GM12878 (cell line): Measurements from ENCODE around the gene SMPDL3A. TPM values are rescaled to one million over a fixed set of nuclear protein-coding genes. Genes with fewer than 3 reads are reported as not detected.

Experiments used
- ATAC-seq: fragments of 200-7000 bp; cut with Tn5 transposase; 3 replicates; pipeline ENCODE4 v1.9.1; 2020; ENCODE audit warnings: mild to moderate bottlenecking, moderate library complexity
- BruUV-seq: library from RNA; stranded (reverse); fragments of 400-500 nt; replicated peaks from 2 replicates; lab custom pipeline; 2021; lab: Mats Ljungman, UMichigan
- CTCF ChIA-PET: fragments of 300-600 bp; sonication (Branson Sonifier 250); formaldehyde crosslinking; extraction: SDS; loops from one replicate; lab custom pipeline; 2021; ENCODE audit warnings: inconsistent platforms; lab: Yijun Ruan, JAX
- POLR2A ChIA-PET: fragments of 350-600 bp; formaldehyde crosslinking; extraction: SDS; loops from one replicate; lab custom pipeline; 2021; ENCODE audit warnings: inconsistent platforms; lab: Charles Lee
- RAD21 ChIA-PET: fragments of 300-600 bp; sonication (Branson Sonifier 250); formaldehyde crosslinking; loops from one replicate; lab custom pipeline; 2023; ENCODE audit warnings: antibody characterized with exemption; ENCODE audit not compliant: unreplicated experiment; lab: Charles Lee
- SMC1A ChIA-PET: fragments of 300-600 bp; sonication (Branson Sonifier 250); formaldehyde crosslinking; loops from one replicate; lab custom pipeline; 2023; ENCODE audit not compliant: unreplicated experiment, uncharacterized antibody; lab: Charles Lee
- DNase-seq: peaks from one replicate; pipeline ENCODE4 v3.0.0-alpha.2; 2011; ENCODE audit warnings: low read depth, low spot score
- FAIRE-seq: peaks from 3 replicates; lab custom pipeline; 2011; peaks lifted over from hg19 to GRCh38; lab: Jason Lieb, UNC
- H2AFZ ChIP-seq: 2 replicates; pipeline ENCODE4 v1.6.0; 2011; ENCODE audit warnings: low read depth, low read length, control low read depth; ENCODE audit not compliant: control insufficient read depth
- H3K27ac ChIP-seq: 2 replicates; pipeline ENCODE4 v1.5.1; 2011; ENCODE audit warnings: control low read depth; ENCODE audit not compliant: control insufficient read depth, insufficient read depth
- H3K27me3 ChIP-seq, 2 experiments: replicated peaks in 1 of 2; 2 replicates each; pipeline versions ENCODE4 v1.6.0 to v1.6.1; 2011; ENCODE audit warnings: low read length in 1 of 2; ENCODE audit not compliant: control insufficient read depth in 2 of 2, insufficient read depth in 2 of 2
- H3K36me3 ChIP-seq, 2 experiments: 2 replicates each; pipeline ENCODE4 v1.5.1; 2011; ENCODE audit warnings: low read length in 1 of 2; ENCODE audit not compliant: control insufficient read depth in 2 of 2, insufficient read depth in 2 of 2
- H3K4me1 ChIP-seq: 2 replicates; pipeline ENCODE4 v1.6.1; 2011; ENCODE audit warnings: mild to moderate bottlenecking, low read length, moderate library complexity, mixed read lengths; ENCODE audit not compliant: control insufficient read depth, insufficient read depth
- H3K4me2 ChIP-seq: 2 replicates; pipeline ENCODE4 v1.6.0; 2011; ENCODE audit warnings: control low read depth; ENCODE audit not compliant: control insufficient read depth, insufficient read depth
- H3K4me3 ChIP-seq: fragments of 200-600 bp; sonication (generic); 2 replicates; pipeline ENCODE4 v1.5.1; 2016
- H3K79me2 ChIP-seq: 2 replicates; pipeline ENCODE4 v1.6.0; 2011; ENCODE audit warnings: low read length; ENCODE audit not compliant: control insufficient read depth, insufficient read depth
- H3K9ac ChIP-seq: 2 replicates; pipeline ENCODE4 v1.8.0; 2011; ENCODE audit warnings: low read length, control low read depth, mixed read lengths; ENCODE audit not compliant: control insufficient read depth, insufficient read depth
- H3K9me3 ChIP-seq: replicated peaks from 3 replicates; pipeline ENCODE4 v1.5.1; 2011; ENCODE audit warnings: mild to moderate bottlenecking, low read length; ENCODE audit not compliant: control insufficient read depth, insufficient read depth
- H4K20me1 ChIP-seq: 2 replicates; pipeline ENCODE4 v1.6.0; 2011; ENCODE audit not compliant: control insufficient read depth, insufficient read depth
- BRCA1 ChIP-seq: IDR thresholded peaks from 2 replicates; pipeline ENCODE4 v1.6.1; 2011; ENCODE audit warnings: low read depth, low read length, improper control_type of control experiment
- CEBPZ ChIP-seq: fragments of 150-350 bp; IDR thresholded peaks from 2 replicates; pipeline ENCODE4 v1.6.1; 2016; ENCODE audit warnings: low read depth, low read length
- CHD4 ChIP-seq: fragments of 200-600 bp; sonication (generic); IDR thresholded peaks from 2 replicates; pipeline ENCODE4 v1.6.1; 2016; ENCODE audit warnings: mild to moderate bottlenecking
- POLR2AphosphoS2 ChIP-seq: IDR thresholded peaks from 2 replicates; pipeline ENCODE4 v1.6.1; 2011; ENCODE audit warnings: low read depth, mild to moderate bottlenecking, low read length, improper control_type of control experiment, moderate library complexity
- RELB ChIP-seq: fragments of 450-650 bp; IDR thresholded peaks from 2 replicates; pipeline ENCODE4 v1.6.1; 2017; ENCODE audit warnings: low read depth, mild to moderate bottlenecking, moderate library complexity
- TAF1 ChIP-seq: IDR thresholded peaks from 2 replicates; pipeline ENCODE4 v1.6.1; 2011; ENCODE audit warnings: mild to moderate bottlenecking, low read depth, low read length, borderline replicate concordance
- TBL1XR1 ChIP-seq: IDR thresholded peaks from 2 replicates; pipeline ENCODE4 v1.6.1; 2012; ENCODE audit warnings: low read depth, low read length, improper control_type of control experiment
- ZZZ3 ChIP-seq: IDR thresholded peaks from 2 replicates; pipeline ENCODE4 v1.6.1; 2011; ENCODE audit warnings: low read depth; ENCODE audit not compliant: control insufficient read depth, insufficient read length
- WGBS: methylation state at CpG from one replicate; pipeline ENCODE4 v1.1.6; 2016; ENCODE audit warnings: low lambda C conversion rate; ENCODE audit not compliant: insufficient replicate concordance, insufficient coverage; ENCODE audit errors: missing lambda C conversion rate; 5-methylcytosine and 5-hydroxymethylcytosine counted together
- in situ Hi-C: fragments of 300-500 bp; cut with MboI; formaldehyde crosslinking; loops from 9 replicates; pipeline ENCODE4 v1.14.3; 2018; ENCODE audit warnings: mixed read lengths
- intact Hi-C: fragments of 100-400 bp; cut with micrococcal nuclease; formaldehyde crosslinking; loops from one replicate; pipeline ENCODE4 v1.14.2; 2022; ENCODE audit not compliant: unreplicated experiment
- polyA plus RNA-seq, 11 experiments: library from polyadenylated mRNA; depleted of rRNA in 4 of 11; unstranded in 6 of 11; stranded (reverse) in 5 of 11; fragments of >200 nt; fragmentation: Nextera tagmentation in 4 of 11; fragmentation: Illumina TruSeq in 1 of 11; extraction: Ambion mirVana in 4 of 11; extraction: Trizol in 1 of 11; gene quantifications; 1 replicate in 1 of 11; 2 replicates in 10 of 11; pipeline versions ENCODE4 v1.2.1 to v1.2.3, GENCODE V29; 2011 to 2016; ENCODE audit warnings: inconsistent platforms in 2 of 11, missing spikeins in 2 of 11, low read depth in 1 of 11
- total RNA-seq, 4 experiments: library from RNA; depleted of rRNA in 3 of 4; stranded (reverse); fragments of >200 nt in 3 of 4; fragmentation: Illumina TruSeq in 1 of 4; extraction: Trizol in 1 of 4; gene quantifications; 2 replicates each; pipeline versions ENCODE4 v1.2.1 to v1.2.3, GENCODE V29; 2013 to 2021
- TF ChIP-seq, protein P1 (sequence below): fragments of 450-650 bp; formaldehyde crosslinking; IDR thresholded peaks from 2 replicates; pipeline ENCODE4 v1.5.0; 2022; ENCODE audit warnings: mild to moderate bottlenecking, missing genetic modification characterization

Gene SMPDL3A
- total and polyA plus RNA-seq, 10 of the 15 experiments (the other 5 are each of a cell fraction or from before 2014, with no cell fraction given), result 0.05 to 0.91 (median 0.09) TPM; not detected in 3

DNA sequence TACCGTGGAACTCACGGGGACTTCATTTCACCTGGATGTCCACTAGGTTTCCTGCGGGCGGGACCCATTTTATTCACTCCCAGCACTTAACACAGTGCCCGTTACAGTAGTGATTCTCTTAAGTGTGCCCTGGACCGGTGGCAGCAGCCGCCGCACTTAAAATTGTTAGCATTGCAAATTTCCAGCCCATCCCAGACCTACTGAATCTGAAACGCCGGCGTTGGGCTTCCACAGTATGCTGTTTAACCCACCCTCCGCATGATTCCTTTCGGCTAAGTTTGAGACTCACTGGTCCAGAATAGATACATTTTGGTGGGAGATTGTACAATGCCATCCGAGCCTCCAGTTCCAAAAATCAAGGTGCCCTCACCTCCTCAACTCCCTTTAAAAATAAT lies 967 bp downstream of the SMPDL3A start:
- in situ Hi-C loops (no loop called here), intact Hi-C loops (no loop called here)
- Histone ChIP-seq H3K27ac (no peak overlapping the region), H3K27me3 (peaks cover 7 to 16% of the 10 kb centered on the region in 2 experiments), H3K4me3 (peak overlapping the region; percentile 15; the same call in 1 of the 2 replicates), H3K9ac (no peak overlapping the region), H2AFZ (peak overlapping the region; percentile 72; the same call in 1 of the 2 replicates), H3K79me2 (no peaks in the 10 kb centered on the region), H4K20me1 (no peaks in the 10 kb centered on the region), H3K4me1 (no peaks in the 10 kb centered on the region), H3K36me3 (no peaks in the 10 kb centered on the region), H3K4me2 (peak overlapping the region; percentile 17), H3K9me3 (no peaks in the 10 kb centered on the region)
- RAD21 ChIA-PET, result interaction anchor here (1.2 to 7.9 kb wide), 8 partner anchors 8 to 82 kb away, joined by 3 to 57 read pairs (median 8); partner anchors contain the start of gene FABP7
- FAIRE-seq (no peak), DNase-seq (no peak), ATAC-seq (no peak)
- POLR2A ChIA-PET, result interaction anchor here (0.7 to 4.2 kb wide), 5 partner anchors 8 to 49 kb away, joined by 3 to 15 read pairs (median 7); partner anchors contain the start of gene FABP7
- 5% methylated on average over 14 of the region's 14 CpGs for WGBS
- CTCF ChIA-PET, result interaction anchor here (0.8 to 6.8 kb wide), 13 partner anchors 8 to 62 kb away, joined by 3 to 52 read pairs (median 7); partner anchors contain the start of gene FABP7
- TF ChIP-seq TAF1 (no peak), BRCA1 (no peak), CEBPZ (no peak), CHD4 (no peak), ZZZ3 (no peak), TBL1XR1 (no peak), POLR2AphosphoS2 (no peak), RELB (no peak)
- TF ChIP-seq, protein P1, sequence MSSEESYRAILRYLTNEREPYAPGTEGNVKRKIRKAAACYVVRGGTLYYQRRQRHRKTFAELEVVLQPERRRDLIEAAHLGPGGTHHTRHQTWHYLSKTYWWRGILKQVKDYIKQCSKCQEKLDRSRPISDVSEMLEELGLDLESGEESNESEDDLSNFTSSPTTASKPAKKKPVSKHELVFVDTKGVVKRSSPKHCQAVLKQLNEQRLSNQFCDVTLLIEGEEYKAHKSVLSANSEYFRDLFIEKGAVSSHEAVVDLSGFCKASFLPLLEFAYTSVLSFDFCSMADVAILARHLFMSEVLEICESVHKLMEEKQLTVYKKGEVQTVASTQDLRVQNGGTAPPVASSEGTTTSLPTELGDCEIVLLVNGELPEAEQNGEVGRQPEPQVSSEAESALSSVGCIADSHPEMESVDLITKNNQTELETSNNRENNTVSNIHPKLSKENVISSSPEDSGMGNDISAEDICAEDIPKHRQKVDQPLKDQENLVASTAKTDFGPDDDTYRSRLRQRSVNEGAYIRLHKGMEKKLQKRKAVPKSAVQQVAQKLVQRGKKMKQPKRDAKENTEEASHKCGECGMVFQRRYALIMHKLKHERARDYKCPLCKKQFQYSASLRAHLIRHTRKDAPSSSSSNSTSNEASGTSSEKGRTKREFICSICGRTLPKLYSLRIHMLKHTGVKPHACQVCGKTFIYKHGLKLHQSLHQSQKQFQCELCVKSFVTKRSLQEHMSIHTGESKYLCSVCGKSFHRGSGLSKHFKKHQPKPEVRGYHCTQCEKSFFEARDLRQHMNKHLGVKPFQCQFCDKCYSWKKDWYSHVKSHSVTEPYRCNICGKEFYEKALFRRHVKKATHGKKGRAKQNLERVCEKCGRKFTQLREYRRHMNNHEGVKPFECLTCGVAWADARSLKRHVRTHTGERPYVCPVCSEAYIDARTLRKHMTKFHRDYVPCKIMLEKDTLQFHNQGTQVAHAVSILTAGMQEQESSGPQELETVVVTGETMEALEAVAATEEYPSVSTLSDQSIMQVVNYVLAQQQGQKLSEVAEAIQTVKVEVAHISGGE (CRISPR knock-in tag), result no peak
- no TSS peak for BruUV-seq
- SMC1A ChIA-PET, result interaction anchor here (0.6 to 8.2 kb wide), 13 partner anchors 9 to 87 kb away, joined by 3 to 98 read pairs (median 6); no protein-coding TSS in a partner anchor
